NCI-H82 treated with DMSO at 0.1 percent for 48 hours (cell line): ENCODE results near the gene PCSK1N.
A peak's percentile ranks its signal among the peaks of the same experiment; 100 is the strongest.
"Not testable (repeated sequence)": the region's sequence is repeated elsewhere in the genome, so short reads cannot be mapped to it uniquely, and the experiment has no call there.

Experiments used
- DNase-seq: peaks from one replicate; lab custom pipeline; 2025; ENCODE audit not compliant: unreplicated experiment; lab: John Stamatoyannopoulos, UW

PCSK1N gene

DNA sequence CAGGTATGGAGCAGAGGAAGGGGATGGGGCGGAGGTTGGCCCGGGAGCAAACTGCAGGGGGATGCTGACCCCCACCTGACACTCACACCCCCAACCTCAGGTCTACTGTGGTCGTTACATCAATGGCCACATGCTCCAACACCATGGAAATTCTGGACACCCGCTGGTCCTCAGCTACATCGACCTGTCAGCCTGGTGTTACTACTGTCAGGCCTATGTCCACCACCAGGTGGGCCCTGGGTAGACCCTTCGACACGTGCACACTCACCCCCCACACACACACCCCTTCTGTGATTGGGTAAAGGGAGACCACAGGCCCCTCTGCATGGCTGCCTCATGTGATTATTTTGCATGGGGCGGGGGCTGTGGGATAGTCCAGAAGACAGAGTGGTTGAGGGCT is 11.3 kb downstream of the PCSK1N start:
- DNase-seq, result no peak

DNA sequence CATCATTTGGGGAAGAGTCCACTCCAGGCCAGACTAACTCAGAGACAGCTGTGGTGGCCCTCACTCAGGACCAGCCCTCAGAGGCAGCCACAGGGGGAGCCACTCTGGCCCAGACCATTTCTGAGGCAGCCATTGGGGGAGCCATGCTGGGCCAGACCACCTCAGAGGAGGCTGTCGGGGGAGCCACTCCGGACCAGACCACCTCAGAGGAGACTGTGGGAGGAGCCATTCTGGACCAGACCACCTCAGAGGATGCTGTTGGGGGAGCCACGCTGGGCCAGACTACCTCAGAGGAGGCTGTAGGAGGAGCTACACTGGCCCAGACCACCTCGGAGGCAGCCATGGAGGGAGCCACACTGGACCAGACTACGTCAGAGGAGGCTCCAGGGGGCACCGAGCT is 12.4 kb downstream of the PCSK1N start:
- DNase-seq, result no peak

DNA sequence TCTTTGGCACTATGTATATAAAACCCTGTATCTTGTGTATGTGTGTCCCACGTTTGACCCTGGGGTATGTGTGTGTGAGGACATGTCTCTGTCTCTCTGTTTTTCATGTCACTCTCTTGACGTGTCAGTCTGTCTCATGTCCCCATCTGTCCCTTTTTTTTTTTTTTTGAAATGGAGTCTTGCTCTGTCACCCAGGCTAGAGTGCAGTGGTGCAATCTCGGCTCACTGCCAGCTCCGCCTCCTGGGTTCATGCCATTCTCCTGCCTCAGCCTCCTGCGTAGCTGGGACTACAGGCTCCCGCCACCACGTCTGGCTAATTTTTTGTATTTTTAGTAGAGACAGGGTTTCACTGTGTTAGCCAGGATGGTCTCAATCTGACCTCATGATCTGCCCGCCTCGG is 16.0 kb downstream of the PCSK1N start:
- DNase-seq, result not testable (repeated sequence)

DNA sequence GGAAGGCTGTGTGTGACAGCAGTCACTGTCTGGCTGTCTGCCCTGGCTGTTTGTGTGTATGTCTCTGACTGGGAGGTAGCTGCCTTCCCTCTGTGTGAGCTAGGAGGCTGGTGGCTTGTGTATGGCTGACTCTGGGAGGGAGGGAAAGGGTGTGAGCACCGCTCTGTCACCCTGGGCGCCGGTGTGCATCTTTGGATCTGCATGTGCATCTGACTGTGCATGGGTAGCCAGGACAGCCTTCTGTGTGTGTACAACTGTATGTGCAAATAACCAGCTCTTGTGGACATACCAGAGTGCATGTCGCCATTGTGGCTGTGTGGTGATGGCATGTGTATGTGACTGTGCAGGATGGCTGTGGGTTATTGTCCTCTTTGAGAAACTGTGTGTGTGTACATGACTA is 16.5 kb downstream of the PCSK1N start:
- DNase-seq, result no peak

DNA sequence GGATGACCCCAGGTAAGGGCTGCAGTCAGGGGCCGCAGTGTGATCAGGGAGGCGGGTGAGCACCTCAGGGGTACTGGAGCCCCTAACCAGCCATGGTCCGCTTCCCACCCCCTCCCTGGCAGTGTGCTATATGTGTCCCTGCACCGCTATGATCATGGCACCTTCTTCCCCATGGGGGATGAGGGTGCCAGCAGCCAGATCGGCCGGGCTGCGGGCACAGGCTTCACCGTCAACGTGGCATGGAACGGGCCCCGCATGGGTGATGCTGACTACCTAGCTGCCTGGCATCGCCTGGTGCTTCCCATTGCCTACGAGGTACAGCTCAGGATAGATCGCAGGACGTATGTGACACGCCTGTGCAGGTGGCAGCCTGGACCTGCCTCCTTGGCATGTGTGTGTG is 17.3 kb downstream of the PCSK1N start:
- no peak for DNase-seq

DNA sequence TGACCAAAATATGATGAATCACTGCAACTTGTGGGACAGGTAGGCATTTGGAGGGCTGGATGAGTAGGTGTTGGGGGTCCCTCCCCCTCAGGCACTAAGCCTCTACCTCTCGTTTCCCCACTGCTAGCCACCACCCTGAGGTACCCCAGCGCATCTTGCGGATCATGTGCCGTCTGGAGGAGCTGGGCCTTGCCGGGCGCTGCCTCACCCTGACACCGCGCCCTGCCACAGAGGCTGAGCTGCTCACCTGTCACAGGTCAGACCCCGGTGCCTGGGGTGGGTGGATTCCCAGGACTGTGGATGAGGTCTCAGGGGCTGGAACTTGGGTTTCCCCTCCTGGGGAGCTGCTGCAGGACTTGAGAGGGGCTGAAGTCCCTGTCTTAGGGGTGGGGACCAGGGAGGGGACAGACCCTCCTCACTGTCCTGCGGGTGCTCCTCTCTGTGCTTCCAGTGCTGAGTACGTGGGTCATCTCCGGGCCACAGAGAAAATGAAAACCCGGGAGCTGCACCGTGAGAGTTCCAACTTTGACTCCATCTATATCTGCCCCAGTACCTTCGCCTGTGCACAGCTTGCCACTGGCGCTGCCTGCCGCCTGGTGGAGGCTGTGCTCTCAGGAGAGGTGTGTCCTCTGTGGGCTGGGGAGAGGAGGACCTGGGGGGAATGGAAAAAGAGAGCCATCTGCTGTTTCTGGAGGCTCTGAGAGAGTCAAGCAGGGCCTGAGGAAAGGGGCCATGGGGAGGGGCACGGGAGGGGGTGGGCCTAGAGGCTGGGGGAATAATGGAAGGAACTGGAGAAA is 19.2 kb downstream of the PCSK1N start:
- DNase-seq, result no peak

DNA sequence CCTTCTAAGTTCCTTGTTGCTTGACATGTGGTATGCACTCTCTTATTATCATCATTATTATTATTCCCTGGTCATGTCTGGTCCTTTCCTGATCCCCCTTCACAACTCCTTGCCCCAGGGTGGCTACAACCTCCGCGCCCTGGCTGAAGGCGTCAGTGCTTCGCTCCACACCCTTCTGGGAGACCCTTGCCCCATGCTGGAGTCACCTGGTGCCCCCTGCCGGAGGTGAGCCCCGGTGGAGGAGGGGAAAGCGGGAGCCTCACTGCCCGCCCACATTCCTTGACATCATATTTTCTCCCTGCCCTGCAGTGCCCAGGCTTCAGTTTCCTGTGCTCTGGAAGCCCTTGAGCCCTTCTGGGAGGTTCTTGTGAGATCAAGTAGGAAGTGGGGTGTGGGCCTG is 20.1 kb downstream of the PCSK1N start:
- DNase-seq, result no peak

DNA sequence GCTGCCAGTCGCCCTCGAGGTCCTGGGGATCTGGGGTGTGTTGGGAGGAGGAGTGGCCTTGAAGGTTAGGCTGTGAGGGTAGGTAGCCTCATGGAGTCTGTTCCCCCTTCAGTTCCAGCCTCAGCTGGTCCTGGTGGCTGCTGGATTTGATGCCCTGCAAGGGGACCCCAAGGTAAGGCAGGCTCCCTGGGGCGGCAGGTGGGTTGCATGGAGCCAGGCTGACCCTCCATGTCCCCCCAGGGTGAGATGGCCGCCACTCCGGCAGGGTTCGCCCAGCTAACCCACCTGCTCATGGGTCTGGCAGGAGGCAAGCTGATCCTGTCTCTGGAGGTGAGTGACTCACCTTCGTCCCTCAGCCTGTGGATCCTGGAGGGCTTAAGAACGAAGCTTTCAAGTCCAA is 20.7 kb downstream of the PCSK1N start:
- no peak for DNase-seq

DNA sequence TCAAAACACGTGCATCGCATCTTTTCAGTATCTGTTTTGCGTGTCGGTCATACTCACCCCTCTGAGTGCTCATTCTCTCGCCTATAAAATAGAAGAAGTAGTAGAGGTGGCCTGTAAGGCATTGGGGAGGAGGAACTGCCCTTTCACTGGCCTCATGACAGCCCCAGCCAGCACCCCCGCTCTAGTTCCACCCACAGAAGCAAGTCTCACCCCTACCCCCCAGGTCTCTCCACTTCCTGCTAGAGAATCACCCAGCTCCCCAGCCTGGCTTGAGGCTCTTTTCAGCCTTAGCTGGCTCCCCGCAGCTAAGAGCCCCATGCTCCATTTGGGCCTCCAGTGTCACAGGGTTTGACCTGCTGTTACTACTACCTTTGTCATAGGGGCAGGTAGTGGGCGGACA is 21.8 kb downstream of the PCSK1N start:
- DNase-seq, result no peak

DNA sequence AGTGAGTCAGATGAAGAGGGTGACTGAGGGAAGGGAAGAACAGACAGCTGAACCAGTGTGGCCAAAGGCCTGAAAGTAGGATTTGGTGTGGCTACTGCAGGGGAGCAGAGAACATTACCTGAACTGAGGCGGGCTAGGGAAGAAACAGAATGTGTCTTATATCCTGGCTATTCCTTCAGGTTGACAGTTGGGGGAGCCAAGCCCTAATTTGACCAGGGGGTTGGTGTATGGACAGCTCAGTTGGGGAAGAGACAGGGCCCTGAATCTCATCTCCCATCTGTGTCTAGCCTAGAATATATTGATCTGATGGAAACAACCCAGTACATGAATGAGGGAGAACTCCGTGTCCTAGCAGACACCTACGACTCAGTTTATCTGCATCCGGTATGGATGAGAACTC is 29.3 kb downstream of the PCSK1N start:
- no peak for DNase-seq

DNA sequence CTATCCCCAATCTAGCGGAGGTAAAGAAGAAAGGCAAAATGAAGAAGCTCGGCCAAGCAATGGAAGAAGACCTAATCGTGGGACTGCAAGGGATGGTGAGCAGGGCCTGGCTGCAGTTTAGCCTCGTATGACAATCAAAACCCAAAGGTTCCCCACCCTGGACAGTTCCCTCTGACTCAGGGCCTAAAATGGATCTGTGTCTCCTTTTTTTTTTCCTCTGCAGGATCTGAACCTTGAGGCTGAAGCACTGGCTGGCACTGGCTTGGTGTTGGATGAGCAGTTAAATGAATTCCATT is 32.6 kb downstream of the PCSK1N start:
- DNase-seq, result no peak

DNA sequence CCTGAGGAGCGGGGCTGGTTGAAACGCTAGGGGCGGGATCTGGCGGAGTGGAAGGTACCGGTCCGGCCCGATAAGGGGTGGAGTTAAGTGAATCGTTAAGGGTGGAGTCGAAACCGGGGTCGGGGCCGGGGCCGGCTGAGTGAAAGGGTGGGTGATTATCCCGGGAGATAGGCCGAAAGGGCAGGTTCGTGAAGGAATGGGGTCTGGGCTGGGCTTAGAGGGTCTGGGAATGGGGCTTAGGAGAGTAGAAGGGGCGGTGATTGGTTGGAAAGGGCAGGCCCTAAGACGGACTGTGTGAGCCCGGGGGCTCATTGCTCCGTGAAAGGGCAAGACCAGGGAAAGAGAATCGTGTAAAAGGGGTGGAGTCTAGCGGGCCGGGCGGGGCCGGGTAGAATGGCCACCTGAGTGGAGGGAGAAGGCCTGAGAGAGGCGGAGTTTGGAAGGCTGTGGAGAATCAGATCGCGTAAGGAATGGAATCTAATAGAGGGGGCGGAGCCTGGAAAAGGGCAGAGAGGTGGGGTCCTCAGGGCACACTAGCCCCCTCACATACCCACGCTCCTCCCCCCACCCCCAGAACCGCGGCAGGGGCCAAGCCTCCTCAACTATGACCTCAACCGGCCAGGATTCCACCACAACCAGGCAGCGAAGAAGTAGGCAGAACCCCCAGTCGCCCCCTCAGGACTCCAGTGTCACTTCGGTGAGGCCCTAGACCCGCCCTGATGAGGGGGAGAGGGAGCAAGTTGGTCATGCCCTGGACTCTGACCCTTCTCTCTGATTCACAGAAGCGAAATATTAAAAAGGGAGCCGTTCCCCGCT is 33.1 kb downstream of the PCSK1N start:
- DNase-seq, result peak; percentile 90

DNA sequence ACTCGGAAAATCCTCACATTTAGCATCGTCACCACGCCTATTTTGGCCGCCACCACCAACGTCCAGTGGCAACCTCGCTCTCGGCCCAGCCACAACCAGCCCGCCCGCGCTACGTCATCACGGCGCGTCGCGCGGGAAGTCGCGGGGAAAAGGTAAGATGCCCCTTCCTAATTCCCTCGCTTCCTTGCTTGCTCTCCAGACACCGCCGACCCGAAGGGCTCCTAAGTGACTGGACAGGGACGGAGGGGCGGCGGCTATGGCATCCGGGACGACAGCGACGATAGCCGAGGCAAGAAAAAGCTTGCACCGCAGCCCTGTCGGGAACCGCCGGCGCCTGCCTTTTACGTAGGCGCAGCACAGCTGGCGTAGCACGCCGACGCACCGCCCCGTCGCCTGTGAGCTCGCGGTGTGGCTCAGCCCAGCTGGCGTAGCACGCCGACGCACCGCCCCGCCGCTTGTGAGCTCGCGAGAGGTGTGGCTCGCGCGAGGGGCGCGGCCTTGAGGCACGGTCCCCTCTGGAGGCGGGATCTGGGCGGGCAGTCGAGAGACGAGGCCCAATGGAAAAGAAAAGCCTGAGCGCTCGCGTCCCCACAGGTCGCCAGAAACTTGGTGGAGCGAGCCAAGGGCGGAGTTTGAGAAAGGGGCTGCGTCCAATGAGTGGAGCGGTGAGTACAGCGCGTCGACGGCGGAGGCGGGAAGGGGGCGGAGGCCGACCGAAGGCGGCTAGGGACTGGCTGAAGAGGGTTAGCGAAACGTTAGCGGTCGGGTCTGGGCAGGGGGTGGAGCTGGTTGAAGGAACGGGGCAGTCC is 33.9 kb downstream of the PCSK1N start, which contains the start of gene HDAC6:
Gene HDAC6, plus strand, starts transcription at position 788 of the 809 bp plus-strand sequence. CDS start 626 bp downstream, outside the sequence.
- DNase-seq, result peak; percentile 97

DNA sequence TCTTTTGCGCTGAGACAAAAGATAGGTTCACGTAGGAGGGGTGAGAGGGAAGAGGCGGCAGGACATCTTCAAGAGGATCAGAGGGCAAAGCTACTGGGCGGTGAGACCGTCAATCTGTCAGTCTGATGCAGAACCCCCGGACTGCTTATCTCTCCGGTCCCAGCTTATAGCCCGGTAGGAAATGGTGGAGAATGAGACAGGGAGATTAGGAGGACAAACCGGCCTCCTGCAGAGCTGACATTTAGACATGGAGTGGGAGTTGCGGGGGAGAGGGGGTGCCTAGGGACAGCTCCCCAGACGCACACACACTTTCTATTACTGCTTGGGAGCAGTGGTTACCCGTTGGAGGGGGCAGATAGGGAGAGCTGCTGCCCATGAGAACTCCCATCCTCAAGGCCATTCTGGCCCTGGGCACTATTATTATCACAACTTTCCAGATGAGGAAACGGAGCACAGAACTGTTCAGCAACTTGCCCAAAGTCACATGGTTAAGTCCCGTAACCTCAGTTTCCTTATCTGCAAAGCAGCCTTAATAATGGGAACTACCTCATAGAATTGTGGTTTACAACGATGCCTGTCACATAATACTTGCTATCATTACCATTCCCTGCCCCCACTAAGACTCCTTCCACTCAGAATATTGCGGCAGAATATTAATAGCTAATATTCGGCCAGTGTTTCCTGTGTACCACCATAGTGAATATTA is 34.7 kb downstream of the PCSK1N start:
- no peak for DNase-seq

DNA sequence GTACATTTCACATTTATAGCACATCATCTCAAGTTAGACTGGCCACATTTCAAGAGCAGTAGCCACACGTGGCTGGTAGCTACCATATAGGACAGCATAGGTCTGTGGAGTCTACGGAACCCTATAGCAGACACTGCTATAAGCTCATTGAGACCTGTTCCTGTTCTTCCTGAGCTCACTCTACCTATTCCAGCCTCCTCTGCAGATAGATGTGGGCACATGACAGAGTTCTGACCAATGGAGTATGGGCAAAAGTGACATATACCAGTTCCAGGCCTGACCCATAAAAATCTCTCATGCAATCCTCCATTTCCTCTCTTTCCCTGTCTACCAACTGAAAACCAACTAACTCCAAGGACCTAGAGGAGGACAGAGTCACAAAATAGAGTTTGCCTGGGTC is 37.1 kb downstream of the PCSK1N start:
- DNase-seq, result no peak

DNA sequence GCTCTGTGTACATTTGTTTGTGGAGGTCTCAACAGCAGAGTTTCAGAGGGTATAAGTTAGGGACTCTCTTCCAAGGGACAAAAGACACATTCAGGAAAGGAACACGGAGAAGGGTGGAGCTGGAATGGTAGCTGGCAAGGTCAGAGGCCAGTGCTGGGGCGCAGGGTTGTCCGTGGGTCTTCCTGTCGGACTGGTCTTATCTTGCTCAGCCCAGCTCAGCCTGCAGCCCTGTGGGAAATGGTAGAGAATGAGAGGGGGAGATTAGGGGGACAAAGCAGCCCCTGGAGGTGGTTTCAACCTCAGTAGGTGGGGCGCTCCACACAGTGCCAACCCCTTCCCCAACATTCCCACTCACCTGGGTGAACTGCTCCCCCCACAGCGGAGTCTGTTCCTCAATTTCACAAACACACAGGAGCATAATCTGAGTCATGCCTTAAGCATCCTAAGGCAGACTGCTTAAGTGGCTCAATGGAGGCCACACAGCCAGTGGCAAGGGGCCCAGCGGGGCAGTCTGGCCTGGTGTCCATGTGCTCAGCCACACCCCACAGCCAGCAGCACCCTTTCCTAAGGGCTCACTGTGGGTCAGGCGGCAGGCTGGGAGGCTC is 40.4 kb downstream of the PCSK1N start:
- no peak for DNase-seq

DNA sequence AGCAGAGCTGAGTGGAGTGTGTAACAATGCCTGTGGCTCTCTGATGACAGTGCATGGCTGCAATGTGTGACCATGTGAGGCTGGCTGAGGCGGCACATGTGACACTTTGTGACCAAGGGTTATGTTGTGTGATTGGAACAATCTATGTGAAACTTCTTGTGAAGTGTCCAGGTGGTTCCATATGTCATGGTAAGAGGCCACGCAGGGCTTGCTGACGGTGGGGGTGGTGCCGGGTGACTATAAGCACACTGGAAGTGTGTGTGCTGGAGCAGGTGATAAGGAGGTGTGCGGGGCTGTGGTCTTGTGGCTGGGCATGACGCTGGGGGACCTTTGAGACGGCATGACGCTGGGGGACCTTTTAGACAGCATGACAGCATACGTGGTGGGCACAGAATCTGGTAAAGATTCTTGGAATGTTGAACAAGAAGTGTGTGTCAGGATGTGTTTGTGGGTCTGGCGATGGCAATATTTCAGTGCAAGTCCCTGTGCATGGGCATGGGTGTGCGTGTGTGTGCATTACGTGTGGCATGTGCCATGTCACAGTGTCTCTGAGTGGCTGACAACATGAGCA is 41.0 kb downstream of the PCSK1N start:
- DNase-seq, result no peak

DNA sequence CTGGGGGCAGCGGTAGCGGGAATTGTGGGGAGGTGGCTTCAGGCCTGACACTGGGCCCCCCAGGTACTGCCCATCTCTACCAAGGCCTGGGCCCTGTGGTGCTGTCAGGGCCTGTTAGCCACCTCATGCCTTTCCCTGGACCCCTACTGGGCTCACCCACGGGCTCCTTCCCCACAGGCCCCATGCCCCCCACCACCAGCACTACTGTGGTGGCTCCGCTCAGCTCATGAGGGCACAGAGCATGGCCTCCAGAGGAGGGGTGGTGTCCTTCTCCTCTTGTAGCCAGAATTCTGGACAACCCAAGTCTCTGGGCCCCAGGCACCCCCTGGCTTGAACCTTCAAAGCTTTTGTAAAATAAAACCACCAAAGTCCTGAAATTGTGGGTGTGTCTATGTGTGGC is 41.5 kb downstream of the PCSK1N start:
- no peak for DNase-seq

DNA sequence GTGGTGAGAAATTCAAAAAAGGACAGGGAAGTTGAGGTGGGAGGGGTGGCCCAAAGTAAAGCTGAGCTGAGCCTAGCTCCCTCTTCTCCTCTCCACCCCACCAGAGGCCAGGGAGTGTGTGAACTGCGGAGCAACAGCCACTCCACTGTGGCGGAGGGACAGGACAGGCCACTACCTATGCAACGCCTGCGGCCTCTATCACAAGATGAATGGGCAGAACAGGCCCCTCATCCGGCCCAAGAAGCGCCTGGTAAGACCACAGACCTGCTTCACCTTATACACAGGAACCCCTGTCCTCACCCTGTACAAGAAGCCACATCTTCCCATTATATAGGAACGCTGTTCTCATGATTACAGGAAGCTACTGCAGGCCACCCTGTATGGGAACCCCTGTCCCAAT is 43.2 kb downstream of the PCSK1N start:
- DNase-seq, result no peak

DNA sequence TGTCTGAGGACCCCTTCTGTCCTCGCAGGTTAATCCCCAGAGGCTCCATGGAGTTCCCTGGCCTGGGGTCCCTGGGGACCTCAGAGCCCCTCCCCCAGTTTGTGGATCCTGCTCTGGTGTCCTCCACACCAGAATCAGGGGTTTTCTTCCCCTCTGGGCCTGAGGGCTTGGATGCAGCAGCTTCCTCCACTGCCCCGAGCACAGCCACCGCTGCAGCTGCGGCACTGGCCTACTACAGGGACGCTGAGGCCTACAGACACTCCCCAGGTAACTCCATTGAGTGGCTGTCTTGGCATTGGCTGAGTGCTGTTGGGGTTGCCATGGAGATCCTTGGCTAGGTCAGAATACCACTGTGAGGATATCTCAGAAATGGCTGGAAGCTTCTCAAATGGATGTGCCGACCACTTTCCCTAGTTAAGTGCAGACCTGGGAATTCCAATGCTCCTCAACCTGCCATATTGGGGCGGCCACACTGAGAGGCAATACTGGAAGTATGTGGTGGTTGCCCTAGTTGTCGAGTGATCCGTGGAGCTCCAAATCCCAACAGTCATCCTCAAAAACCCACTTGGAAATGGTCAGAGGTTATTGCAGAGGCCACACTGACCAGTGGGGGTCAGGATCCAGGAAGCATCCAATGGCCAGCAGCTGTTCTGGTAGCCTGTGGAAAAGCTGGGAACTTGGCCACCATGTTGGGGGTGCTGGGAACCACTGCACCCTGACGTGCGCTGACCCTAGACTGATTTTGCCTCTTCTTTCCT is 44.2 kb downstream of the PCSK1N start:
- DNase-seq, result no peak
